ENCODE results near the gene MICU1.
"Not testable (repeated sequence)": the region's sequence is repeated elsewhere in the genome, so short reads cannot be mapped to it uniquely, and the experiment has no call there.

The MICU1 gene

DNA sequence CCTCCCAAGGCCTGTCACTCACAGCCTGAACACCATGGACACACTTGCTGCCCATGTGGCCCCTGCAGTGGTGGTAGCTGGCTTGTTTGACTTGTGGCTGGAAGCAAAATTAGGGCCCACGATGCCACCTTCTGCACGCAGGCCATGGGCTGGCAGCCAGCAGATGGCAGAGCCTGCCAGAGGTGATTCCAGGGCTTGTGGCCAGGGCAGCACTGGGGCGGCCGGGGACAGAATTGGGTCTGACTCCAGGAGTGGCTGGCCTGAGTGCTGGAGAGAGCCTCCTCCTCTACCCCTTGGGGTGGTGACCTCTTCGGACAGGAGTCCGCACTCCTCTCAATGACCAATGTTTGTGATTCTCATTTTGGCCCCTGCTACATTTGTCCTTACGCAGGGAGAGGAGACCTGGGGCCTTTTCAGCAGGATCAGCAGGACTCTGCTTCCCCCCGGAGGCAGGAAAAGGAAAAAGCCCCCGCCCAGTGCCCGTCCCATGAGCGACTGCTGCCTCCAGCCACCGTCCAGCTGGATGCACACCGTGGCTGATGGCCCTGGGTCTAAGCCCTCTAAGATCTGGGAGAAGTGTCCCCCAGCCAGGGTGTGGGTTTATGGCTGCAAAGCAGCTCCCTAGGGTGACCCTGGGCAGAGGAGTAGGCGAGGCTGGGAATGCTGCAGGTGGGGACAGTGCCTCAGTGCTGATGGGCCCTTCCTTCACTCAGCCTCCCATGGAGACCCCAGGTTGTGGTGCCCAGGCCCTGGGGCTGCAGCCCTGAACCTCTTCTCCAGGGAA, 297.6 kb downstream of the MICU1 start:
- DNase-seq (ENCODE audit: low read depth in 2 of 2) = no peak

DNA sequence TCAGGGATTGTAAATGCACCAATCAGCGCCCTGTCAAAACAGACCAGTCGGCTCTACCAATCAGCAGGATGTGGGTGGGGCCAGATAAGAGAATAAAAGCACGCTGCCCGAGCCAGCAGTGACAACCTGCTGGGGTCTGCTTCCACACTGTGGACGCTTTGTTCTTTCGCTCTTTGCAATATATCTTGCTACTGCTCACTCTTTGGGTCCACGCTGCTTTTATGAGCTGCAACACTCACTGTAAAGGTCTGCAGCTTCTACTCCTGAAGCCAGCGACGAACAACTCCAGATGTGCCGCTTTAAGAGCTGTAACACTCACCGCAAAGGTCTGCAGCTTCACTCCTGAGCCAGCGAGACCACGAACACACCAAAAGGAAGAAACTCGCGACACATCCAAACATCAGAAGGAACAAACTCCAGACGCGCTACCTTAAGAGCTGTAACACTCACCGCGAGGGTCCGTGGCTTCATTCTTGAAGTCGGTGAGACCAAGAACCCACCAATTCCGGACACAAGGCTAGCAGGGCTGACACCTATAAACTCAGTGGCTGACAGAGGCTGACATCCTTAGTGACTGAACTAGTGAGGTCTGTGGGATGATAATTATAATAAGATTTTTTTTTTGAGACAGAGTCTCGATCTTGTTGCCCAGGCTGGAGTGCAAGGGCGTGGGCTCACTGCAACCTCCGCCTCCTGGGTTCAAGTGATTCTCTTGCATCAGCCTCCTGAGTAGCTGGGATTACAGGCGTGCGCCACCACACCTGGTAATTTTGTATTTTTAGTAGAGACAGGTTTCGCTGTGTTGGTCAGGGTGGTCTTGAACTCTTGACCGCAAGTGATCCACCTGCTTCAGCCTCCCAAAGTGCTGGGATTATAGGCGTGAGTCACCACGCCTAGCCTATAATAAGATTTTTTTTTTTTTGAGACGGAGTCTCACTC, 298.9 kb downstream of the MICU1 start:
- DNase-seq (ENCODE audit: low read depth in 2 of 2) = not testable (repeated sequence)

- not testable (repeated sequence) for DNase-seq (ENCODE audit: low read depth in 2 of 2)
Observed at GRCh38 chr10:72325243-72326175, 300.4 kb downstream of the MICU1 start.

DNA sequence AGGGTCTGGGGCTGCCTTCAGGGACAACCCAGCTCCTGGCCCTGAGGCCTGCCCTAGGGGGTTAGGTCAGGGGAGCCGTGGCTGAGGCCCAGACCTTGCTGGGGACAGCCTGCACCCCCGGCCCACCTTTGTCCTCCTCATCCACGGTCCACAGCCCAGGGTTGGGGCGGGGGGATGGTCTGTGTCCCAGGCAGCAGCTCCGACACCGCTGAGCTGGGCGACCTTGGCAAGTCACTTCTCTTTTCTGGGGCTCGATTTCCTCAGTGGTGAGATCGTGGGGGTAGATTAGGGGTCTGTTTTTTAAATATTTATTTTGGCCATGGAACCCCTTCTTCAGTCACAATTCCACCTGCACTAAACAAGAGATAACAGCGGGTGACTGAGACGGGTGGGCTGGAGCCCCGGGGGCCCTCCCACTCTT, 302.1 kb downstream of the MICU1 start:
- DNase-seq (ENCODE audit: low read depth in 2 of 2) = no peak

- DNase-seq (ENCODE audit: low read depth in 2 of 2) = no peak
Observed at GRCh38 chr10:72323108-72323749, 302.6 kb downstream of the MICU1 start.

DNA sequence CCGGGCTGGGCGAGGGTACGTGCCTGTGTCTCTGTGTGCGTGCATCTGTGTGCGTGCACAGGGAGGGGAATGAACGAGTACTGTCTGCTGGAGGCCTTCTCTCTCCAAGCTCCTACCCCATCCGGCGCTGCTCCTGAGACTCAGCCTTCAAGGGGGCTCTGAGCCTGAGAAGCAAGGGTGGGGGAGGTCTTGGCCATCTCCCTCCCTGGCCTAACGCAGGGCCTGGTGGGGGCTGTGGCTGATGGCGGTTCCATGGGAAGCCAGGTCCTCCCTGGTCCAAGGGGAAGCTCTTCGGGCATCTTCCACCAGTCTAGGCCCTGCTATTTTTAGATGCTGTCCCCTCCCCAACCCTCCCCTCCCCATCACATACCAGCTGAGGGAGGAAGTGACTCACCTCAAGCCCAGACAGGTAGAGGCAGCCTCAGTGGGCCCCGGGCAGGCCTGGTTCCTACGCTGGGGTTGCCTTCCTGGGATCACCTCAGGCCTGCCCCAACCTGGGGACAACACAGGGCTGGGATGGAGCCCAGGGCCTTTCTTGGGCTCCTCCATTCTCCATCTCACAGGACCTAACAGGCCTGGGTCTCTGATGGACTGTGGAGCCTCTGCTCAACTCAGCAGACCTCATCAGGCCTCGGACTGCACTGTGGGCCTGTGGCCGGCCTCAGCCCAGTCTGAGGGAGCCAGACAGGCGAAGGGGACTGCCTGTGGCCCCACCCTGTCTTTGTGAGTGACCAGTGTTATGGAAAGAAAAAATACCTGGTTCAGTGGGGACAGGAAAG, 303.4 kb downstream of the MICU1 start:
- DNase-seq (ENCODE audit: low read depth in 2 of 2) = no peak

GRCh38 chr10:72322030-72322279, 303.9 kb downstream of the MICU1 start:
- DNase-seq (ENCODE audit: low read depth in 2 of 2) = no peak

GRCh38 chr10:72321248-72322029, 304.4 kb downstream of the MICU1 start:
- DNase-seq (ENCODE audit: low read depth in 2 of 2) = no peak

DNA sequence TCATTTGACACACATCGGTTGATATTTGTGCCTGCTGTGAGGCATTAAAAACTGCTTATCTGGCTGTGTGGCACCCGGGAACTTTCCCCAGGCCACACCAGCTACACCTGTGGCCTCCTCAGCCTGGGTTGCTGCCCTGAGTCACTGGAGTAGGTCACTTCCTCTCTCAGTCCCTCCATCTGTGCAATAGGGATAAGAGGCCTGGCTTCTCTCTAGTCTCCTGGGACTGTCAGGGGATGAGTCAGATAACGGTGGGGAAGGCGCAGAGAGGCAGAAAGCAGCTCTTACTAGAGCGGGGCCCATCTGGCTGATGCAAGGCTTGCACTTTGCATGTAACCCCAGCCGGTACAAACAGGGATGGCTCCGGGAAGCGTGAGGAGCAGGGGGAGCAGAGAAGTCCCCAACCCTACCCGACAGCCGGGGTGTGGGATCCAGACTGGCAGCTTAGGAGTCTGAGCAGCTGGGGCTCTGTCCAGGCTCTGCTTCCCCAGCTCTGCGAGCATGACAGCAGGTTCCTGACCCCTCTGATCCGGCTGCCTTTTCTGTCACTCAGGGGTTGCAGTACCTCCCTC, 305.1 kb downstream of the MICU1 start:
- DNase-seq (ENCODE audit: low read depth in 2 of 2) = peak in 1 of 2 donors; percentile 77

DNA sequence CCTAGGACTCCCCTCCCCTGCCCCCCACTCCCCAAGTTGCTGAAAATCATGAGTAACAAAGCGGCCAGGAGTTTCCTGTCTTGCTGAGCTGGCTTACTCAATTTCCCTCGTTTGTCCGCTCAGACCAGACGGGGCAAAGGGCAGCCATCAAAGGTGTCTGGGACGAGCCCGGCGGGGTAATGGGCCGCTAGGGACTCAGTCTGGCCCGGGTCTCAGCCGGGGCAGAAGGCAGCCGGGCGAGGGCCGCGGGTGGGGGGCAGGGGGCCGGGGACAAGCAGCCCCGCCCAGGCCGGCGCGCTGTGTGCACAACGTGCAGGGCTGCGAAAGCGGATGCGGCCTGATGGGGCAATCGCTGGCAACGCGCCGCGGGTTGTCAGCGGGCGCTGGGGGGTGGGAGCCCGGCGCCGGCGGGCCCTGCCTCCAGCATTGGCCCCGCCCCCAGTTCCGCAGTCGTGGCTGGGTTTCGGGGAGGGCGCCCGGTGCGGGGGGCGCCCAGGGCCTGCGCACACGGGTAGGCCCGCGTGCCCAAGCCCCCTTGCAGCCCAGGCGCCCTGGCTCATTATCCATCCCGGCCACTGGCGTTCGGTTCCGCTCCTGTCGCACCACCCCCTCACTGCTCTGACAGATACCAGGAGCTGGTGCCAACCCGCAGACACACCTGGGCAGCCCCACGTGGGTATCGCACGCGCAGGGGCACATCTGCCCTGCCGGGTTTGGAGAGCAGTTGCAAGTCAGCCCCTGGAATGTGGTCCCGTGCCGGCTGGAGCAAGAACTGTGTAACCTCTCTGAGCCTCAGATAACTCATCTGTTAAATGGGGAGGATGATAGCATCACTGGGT, 306.2 kb downstream of the MICU1 start:
- peak; percentile 82 to 86 for DNase-seq (ENCODE audit: low read depth in 2 of 2)

DNA sequence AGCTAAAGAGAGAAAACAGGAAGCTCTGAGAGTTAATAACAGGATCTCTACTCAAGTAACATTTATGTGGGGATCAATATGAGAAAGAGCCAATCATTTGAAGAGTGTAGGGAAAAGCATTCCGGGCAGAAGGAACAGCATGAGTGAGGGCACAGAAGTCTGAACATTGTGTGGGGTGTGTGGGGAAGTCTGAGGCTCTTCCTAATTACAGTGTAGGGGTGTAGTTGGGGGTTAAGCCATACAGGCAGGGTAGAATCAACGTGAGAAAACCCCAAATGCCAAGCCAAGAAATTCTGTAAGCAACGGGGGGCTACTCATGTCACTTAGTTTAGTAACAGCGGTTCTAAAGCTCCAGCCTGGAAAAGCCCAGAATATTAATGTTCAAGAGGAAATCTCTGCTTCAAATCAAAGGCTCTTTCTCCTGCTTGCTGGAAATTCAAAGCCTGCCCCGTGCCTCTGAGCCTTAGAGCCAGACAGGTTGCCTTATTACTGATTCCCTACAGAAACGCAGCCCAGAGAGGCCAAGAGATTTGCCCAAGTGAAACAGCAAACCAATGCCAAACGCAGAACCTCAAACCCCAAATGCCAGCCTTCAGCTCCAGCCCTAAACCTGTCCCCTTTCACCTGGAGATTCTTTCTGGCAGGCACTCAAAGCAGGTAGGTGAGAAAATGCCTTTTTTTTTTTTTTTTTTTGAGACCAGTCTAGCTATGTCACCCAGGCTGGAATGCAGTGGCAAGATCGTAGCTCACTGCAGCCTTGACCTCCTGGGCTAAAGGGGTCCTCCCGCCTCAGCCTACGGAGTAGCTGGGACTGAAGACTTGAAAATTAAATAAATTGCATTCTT, 307.2 kb downstream of the MICU1 start:
- DNase-seq (ENCODE audit: low read depth in 2 of 2) = no peak

All from stimulated activated CD4-positive, alpha-beta T cell treated with anti-CD3 and anti-CD28 coated beads, Interleukin-4, amount 100 ng/mL, for 48 hours (primary cell).